ENCODE data around the gene ITSN1. TPM values are rescaled to one million over a fixed set of nuclear protein-coding genes. Genes with fewer than 3 reads are reported as not detected.

The ITSN1 gene
- total and polyA plus RNA-seq, 2 of the 13 experiments (the other 11 are each of a cell fraction or from before 2014, with no cell fraction given): 26.1 to 33.8 TPM

- in situ Hi-C loops (cut with HindIII; ENCODE audit: extremely low pct_ligation_motif_present, low pct_unique_long_range_greater_than_20kb) (no loop called here), intact Hi-C loops (cut with micrococcal nuclease; ENCODE audit: unreplicated experiment) (no loop called here)
- Histone ChIP-seq H4K20me1 (ENCODE audit: insufficient read depth, low read length) (no peaks in the 10 kb centered on the region), H3K4me3 (replicated peaks in 1 of 3; ENCODE audit: insufficient read depth in 1 of 3, low read depth in 2 of 3, low read length in 3 of 3) (no peak overlapping the region), H3K9ac (ENCODE audit: insufficient read depth, low read depth, low read length) (no peak overlapping the region), H3K4me1 (ENCODE audit: insufficient read depth, low read length) (peaks cover 27% of the 10 kb centered on the region), H3K27me3 (ENCODE audit: control insufficient read depth in 1 of 2, insufficient read depth in 2 of 2, low read length in 2 of 2) (peaks cover 2 to 13% of the 10 kb centered on the region in 2 experiments; a peak in 4 of 5 replicates), H3K27ac (ENCODE audit: extremely low read length, insufficient read depth, low read length) (no peak overlapping the region), H3K79me2 (ENCODE audit: insufficient read depth, low read length) (no peaks in the 10 kb centered on the region), H2AFZ (ENCODE audit: low read length) (no peak overlapping the region), H3K4me2 (ENCODE audit: low read depth, low read length) (no peak overlapping the region), H3K36me3 (replicated peaks in 1 of 2; ENCODE audit: control insufficient read depth in 1 of 2, insufficient read depth in 2 of 2, low read length in 2 of 2) (no peaks in the 10 kb centered on the region), H3K9me3 (ENCODE audit: low read length) (no peaks in the 10 kb centered on the region)
- no peak for DNase-seq (ENCODE audit: low spot score)
- WGBS (ENCODE audit: low lambda C conversion rate): 26% methylated on average over 6 of the region's 25 CpGs
- no TSS peak for BruUV-seq (replicated peaks)
- no peak for TF ChIP-seq MNT (IDR thresholded peaks at IDR 0.05)
- TF ChIP-seq MIER2 (CRISPR knock-in tag; IDR thresholded peaks at IDR 0.05): no peak
- TF ChIP-seq CREM (IDR thresholded peaks at IDR 0.05): no peak
- no peak for TF ChIP-seq CREM (CRISPR knock-in tag; IDR thresholded peaks at IDR 0.05)
- no peak for TF ChIP-seq ZBTB46 (CRISPR knock-in tag; IDR thresholded peaks at IDR 0.05; ENCODE audit: borderline replicate concordance)
- no peak for TF ChIP-seq KDM1A (CRISPR knock-in tag; IDR thresholded peaks at IDR 0.05)
- TF ChIP-seq ZFP36L1 (CRISPR knock-in tag; IDR thresholded peaks at IDR 0.05): no peak
- TF ChIP-seq TGIF2 (CRISPR knock-in tag; IDR thresholded peaks at IDR 0.05): no peak
- TF ChIP-seq ZNF326 (CRISPR knock-in tag; IDR thresholded peaks at IDR 0.05; ENCODE audit: borderline replicate concordance): no peak
- no peak for TF ChIP-seq ZNF710 (CRISPR knock-in tag; IDR thresholded peaks at IDR 0.05; ENCODE audit: borderline replicate concordance)
- TF ChIP-seq STAT5B (CRISPR knock-in tag; IDR thresholded peaks at IDR 0.05): no peak
- no peak for TF ChIP-seq TEF (CRISPR knock-in tag; IDR thresholded peaks at IDR 0.05)
- TF ChIP-seq FOXA3 (CRISPR knock-in tag; IDR thresholded peaks at IDR 0.05): no peak
- TF ChIP-seq MXD1 (CRISPR knock-in tag; IDR thresholded peaks at IDR 0.05): no peak
- TF ChIP-seq SATB2 (CRISPR knock-in tag; IDR thresholded peaks at IDR 0.05): no peak
- TF ChIP-seq MED13 (CRISPR knock-in tag; IDR thresholded peaks at IDR 0.05): no peak
- TF ChIP-seq ZNF121 (CRISPR knock-in tag; IDR thresholded peaks at IDR 0.05): no peak
- ATAC-seq: no peak
- POLR2A ChIA-PET: no interaction called here
- CTCF ChIA-PET (ENCODE audit: low intra/inter-chr PET ratio, low total read pairs): no interaction called here
- FAIRE-seq: no peak
These were observed 215.8 kb downstream of the ITSN1 start for GRCh38 chr21:33857846-33858666.
